Activated CD8-positive, alpha-beta memory T cell treated with anti-CD3 and anti-CD28 coated beads, Interleukin-2, amount 50 U/mL, for 1 hour (primary cell): Measurements from ENCODE around the gene THRSP.
A peak's percentile ranks its signal among the peaks of the same experiment; 100 is the strongest.
"Not testable (repeated sequence)": the region's sequence is repeated elsewhere in the genome, so short reads cannot be mapped to it uniquely, and the experiment has no call there.

Experiments used
- DNase-seq: peaks from one replicate; pipeline ENCODE4 v3.0.0-alpha.2; 2020; ENCODE audit errors: extremely low read depth

THRSP gene

DNA sequence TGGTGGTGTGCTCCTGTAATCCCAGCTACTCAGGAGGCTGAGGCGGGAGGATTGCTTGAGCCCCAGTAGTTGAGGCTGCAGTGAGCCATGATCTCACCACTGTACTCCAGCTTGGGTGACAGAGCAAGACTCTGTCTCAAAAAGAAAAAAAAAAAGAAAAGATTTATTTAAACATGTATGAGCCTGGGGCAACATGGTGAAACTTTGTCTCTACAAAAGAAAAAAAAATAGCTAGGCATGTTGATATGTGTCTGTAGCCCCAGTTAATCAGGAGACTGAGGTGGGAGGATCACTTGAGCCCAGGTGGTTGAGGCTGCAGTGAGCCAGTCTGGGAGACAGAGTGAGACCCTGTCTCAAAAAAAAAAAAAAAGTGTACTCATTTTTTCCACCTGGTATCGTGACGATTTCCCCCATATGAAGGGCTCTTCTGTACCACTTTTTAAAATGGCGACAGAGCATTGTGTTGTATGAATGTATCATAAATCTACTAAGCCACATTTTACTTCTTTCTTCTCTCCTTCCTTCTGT lies 24.2 kb upstream of the THRSP start:
- no peak for DNase-seq

DNA sequence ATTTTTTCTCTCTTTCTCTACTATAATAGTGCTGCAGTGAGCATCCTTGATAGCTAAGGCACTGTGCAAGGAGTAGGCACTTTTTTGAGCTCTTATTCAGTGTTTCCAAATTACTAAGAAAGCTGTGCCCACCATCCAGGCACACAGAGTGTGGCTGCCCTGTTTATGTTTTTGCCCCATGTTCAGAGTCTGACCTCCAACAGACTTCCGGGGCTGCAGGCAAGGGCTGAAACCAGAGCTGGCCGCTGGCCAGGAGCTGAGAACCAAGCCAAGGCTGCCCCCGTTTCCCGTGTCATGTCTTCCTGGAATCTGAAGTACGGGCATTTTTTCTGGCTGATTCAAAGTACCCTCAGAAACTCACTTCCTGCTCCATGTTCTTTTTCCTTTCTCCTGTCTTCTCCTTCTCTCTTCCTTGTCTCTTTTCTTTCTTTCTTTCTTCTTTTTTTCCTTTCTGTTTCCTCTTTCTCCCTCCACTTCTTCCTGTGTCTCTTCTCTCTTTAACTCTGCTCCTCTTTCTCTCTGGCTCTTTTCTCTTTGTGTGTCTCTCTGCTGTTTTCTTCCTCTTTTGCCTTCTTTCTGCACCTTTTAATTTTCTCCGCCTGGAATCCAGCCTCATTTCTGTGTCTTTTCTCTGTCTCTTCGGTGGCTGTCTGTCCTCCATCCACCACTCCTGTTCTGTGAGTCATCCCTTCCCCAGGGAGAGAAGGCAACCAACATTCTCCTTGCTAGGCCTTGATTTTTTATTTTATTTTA lies 23.6 kb upstream of the THRSP start:
- no peak for DNase-seq

DNA sequence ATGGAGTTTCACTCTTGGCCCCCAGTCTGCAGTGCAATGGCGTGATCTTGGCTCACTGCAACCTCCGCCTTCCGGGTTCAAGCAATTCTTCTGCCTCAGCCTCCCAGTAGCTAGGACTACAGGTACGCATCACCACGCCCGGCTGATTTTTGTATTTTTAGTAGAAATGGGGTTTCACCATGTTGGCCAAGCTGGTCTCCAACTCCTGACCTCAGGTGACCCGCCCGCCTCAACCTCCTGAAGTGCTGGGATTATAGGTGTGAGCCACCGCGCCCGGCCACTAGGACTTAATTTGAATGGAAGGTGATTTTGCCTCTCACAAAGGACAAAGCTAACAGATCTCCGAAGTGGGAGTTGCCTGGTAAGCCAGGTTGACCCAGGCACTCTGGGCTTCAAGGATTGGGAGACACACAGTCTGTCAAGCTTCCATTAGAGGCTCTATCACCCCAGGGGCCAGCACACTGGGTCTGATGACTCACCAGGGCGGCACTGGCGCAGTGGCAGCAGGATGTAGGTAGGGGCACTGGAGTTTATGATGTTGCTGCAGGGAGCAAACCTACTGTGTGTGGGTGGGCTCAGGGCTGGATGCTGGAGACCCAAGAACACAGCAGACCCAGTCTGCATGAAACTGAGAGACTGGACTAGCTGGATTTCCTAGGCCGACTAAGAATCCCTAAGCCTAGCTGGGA lies 22.8 kb upstream of the THRSP start:
- no peak for DNase-seq

DNA sequence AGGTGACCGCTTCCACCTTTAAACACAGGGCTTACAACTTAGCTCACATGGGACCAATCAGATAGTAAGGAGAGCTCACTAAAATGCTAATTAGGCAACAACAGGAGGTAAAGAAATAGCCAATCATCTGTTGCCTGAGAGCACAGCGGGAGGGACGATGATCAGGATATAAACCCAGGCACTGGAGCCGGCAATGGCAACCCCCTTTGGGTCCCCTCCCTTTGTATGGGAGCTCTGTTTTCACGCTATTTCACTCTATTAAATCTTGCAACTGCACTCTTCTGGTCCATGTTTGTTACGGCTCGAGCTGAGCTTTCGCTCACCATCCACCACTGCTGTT lies 22.3 kb upstream of the THRSP start:
- not testable (repeated sequence) for DNase-seq

DNA sequence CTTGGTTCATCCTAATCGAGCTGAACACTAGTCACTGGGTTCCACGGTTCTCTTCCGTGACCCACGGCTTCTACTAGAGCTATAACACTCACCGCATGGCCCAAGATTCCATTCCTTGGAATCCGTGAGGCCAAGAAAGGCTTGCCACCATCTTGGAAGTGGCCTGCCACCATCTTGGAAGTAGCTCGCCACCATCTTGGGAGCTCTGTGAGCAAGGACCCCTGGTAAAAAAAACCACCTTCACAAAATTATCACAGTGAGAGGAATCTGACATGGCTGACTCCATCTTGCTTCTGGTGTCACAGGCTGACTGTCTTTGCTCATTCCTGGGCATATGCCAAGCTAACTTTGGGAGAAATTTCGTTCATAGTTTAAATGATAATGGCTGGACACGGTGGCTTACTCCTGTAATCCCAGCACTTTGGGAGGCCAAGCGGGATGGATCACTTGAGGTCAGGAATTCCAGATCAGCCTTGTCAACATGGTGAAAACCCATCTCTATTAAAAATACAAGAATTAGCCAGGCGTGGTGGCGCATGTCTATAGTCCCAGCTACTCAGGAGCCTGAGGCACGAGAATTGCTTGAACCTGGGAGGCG lies 21.7 kb upstream of the THRSP start:
- no peak for DNase-seq

DNA sequence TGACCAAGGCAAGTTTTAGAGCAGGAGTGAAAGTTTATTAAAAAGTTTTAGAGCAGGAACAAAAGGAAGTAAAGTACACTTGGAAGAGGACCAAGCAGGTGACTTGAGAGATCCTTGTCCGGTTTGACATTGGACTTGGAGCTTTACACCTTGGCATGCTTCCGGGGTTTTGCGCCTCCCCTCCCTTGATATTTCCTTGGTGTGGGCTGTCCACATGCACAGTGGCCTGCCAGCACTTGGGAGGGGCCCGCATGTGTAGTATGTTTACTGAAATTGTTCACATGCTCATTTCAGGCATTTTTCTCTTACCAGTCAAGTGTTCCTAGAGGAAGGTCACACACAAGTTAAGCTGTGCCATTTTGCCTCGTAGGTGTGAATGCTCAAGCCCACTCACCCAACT lies 19.0 kb upstream of the THRSP start:
- no peak for DNase-seq

DNA sequence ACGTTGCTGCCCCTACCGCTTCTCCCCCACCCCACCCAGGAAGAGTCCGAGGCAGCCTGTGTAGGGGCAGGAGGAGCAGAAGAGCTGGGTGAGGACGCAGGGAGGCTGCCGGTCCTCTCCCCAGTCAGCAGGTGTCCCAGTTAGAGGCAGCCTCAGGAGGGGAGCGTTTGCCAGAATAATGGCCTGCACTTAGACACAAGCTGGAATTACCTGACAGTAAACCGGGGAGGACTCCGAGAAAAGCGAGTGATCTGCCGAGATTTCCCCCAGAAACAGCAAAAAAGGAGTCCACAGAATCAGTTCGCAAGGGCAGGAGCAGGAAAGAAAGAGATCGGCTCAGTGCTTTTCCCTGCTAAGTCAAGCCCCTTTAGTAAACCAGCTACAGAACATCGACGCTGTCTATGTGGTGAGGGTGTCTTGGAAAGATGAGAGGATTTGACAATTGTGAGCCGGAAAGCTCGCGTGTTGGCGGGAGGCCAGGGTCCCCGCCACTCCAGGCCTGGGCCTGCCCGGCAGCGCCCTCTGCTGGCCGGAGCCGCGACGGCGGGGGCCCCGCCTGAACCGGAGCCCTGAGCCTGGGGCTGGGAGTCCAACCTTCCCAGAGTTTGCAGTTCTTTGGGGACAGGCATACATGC lies 17.7 kb upstream of the THRSP start:
- peak; percentile 16 for DNase-seq

DNA sequence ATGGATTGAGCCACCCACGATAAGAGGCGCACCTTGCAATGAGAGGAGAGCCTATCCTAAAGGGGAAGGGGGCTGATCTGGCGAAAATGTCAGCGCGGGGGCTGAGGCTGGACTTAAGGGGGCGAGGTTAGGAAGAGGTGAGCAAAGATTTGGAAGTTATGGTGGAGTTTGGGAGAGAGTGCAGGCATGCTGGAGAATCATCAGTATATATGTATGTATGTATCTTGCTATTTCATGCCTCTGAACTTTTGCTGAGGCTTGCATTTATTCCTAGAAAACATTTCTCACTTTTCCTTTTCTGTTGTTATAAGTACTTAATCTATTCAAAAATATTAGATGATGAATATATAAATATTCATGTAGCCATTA lies 17.2 kb upstream of the THRSP start:
- DNase-seq, result no peak

DNA sequence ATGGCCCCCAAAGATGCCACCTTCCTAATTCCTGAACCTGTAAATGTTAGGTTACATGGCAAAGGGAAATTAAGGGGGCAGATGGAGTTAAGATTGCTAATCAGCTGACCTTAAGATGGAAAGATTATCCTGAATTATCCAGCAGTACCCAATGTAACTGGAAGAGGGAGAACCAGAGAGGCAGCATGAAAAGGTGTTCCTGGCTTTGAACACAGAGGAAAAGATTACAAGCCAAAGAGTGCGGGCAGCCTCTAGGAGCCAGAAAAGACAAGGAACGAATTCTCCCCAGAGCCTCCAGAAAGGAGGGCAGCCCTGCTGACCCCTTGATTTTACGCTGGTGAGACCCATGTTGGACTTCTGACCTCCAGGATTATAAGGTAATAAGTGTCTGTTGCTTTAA lies 15.1 kb upstream of the THRSP start:
- DNase-seq, result no peak

DNA sequence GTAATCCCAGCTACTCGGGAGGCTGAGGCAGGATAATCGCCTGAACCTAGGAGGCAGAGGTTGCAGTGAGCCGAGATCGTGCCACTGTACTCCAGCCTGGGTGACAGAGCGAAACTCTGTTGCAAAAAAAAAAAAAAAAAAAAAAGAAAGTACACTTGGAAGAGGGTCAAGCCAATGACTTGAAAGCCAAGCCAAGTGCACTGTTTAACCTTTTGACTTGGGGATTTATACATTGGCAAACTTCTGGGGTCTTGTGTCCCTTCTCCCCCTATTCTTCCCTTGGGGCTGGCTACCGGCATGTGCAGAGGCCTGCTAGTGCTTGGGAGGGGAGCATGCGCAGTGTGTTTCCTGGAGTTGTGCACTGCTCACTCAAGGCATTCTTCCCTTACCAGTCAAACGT lies 14.3 kb upstream of the THRSP start:
- no peak for DNase-seq

DNA sequence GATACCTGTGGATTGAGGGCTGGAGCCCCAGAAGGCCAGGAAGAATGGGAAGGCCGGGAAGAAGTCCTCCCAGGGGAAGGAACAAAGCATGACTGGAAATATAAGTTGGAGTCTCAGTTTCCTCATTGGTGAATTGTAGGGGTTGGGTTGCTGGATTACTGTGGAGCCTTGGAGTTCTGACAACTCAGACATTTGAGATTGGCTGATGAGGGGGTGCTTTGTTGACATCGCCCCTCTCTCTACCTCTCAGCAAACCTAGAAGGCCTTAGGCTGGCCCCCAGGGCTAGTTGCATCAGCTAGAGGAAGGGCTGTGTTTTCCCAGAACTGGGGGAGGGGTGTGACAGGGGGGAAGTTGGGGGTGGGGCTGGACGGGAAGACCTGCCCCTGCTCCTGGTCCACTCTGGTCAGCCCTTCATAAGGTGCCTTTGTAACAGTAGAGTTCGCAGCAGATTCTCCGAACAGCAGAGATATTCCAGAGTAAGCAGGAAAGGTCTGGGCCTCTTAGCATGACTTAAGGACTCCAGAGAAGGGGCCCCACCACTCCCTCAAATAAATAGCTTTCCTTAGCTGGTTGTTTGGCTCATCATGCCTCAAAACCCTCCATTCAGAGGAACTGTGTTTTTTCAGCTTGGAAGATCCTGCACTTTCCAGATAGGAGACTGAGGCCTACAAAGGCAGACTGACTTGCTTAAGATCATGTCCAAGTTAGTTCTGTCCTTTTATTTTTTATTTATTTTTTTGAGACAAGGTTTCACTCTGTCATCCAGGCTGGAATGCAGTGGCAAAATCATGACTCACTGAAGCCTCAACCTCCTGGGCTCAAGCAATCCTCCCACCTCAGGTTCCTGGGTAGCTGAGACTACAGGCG lies 12.5 kb upstream of the THRSP start:
- no peak for DNase-seq

DNA sequence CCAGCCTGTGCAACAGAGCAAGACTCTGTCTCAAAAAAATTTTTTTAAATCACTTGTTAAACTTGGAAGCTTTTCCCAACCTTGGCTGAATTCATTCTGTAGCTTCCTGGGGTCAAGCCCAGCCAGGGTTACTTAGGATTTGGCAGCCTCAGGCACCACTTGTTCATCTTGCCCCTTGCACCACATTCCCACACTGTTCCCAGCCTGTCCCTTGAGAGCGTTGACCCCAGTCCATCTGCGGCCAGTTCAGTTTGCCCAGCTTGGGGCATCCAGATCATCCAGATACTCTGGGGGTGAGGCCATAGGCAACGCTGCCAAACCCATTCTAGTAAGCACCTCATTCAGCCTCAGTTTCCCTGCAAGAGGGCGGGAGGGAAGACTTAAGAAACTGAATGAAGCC lies 8.7 kb upstream of the THRSP start:
- DNase-seq, result no peak

DNA sequence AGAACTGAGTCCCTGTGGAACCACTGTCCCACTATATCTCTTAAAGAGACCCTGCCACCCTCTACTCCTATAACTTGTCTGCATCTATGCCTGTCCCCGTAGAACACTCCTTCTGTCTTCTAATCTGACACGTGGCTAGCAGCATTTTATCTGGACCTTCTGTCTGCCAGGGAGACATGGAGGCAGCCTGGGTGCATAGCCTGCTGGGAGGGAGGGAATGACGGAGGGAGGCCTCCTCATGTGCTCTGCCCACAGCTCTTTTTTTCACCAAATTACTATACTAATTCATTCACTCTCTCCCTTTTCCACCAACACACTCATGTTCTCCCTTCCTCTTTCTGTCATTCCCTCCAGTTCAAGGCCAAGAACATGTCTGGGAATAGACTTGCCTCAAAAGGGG lies 7.6 kb upstream of the THRSP start:
- no peak for DNase-seq

DNA sequence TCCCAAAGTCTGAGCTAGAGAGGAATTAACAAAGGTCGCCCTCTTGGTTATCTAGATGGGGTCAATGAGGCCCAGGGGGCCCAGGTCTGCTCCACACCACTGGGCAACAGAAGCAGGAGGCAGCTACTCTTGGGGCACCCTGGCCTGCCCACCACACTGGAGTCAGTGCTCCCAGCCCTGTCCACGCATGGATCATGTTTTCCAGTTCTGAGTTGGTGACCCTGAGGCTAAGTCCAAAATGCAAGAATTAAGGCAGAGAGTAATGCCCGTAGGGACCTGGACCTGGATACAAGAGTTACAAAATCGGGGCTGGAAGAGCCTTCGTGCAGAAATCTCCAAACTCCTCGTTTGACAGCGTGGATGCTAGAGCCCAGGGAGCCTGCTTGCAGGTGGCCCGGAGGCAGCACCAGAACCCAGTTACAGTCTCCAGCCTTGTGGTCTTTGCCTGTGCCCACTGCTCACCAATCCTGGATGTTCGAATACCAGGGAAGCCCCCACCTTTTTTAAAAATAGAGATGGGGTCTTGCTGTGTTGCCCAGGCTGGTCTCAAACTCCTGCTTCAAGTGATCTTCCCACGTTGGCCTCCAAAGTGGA lies 6.1 kb upstream of the THRSP start:
- DNase-seq, result no peak

DNA sequence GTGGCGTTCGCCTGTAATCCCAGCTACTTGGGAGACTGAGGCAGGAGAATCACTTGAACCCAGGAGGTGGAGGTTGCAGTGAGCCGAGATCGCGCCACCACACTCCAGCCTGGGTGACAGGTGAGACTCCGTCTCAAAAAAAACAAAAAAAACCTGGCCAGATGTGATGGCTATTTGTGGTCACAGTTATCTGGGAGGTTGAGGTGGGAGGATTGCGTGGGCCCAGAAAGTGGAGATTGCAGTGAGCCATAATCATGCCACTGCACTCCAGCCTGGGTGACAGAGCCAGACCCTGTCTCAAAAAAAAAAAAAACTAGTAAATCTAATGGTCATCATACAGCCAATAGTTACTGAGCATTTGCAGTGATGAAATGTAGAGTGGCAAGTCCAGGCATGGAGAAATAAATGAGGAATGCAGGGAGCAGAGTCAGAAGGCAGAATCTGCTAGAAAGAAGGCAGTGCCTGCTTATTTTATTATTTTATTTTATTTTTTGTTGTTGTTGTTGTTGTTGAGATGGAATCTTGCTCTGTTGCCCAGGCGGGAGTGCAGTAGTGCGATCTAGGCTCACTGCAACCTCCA lies 3.8 kb upstream of the THRSP start:
- DNase-seq, result not testable (repeated sequence)

DNA sequence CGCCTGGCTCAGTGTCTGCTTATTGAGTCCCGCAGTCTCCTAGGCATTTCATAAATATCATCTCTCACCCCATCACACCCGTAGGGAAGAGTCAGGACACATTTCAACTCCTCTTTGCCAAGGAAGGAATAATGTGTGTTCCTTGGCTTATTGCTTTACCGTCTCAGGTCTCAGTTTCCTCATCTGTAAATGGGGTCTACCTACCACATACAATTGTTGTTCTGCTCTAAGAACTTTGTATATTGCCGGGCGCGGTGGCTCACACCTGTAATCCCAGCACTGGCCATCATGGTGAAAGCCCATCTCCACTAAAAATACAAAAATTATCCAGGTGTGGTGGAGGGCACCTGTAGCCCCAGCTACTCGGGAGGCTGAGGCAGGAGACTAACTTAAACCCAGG lies 3.1 kb upstream of the THRSP start:
- no peak for DNase-seq

DNA sequence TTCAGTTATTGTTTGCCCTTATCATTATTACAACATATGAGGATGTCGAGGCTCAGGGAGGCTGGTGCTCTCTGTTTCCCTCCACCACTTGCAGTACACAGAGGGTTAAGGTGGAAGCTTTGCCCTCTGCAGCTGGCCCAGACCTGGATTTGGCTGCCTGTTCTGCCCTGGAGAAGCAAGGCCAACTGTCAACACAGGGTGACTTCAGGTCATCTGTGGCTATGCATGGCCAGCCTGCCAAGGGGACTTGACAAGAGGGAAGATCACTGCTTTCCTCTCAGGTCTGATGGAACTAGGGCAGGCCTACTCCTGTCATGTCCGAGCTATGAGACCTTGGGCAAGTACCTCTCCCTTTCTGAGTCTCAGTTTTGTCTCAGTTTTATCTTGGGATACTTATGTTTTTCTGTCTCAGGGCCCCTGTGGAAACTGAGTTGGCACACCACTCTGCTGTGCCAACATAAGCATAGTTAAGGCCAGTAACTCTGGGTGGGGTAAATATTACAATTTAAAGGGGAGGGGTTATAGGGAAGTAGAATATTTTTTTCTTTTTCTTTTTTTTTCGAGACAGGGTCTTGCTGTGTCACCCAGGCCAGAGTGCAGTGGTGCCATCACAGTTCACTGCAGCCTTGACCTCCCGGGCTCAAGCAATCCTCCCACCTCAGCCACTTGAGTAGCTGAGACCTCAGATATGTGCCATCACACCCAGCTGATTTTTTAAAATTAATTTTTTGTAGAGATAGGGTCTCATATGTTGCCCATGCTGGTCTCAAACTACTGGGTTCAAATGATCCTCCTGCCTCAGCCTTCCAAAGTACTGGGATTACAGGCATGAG lies 2.4 kb upstream of the THRSP start:
- DNase-seq, result no peak

DNA sequence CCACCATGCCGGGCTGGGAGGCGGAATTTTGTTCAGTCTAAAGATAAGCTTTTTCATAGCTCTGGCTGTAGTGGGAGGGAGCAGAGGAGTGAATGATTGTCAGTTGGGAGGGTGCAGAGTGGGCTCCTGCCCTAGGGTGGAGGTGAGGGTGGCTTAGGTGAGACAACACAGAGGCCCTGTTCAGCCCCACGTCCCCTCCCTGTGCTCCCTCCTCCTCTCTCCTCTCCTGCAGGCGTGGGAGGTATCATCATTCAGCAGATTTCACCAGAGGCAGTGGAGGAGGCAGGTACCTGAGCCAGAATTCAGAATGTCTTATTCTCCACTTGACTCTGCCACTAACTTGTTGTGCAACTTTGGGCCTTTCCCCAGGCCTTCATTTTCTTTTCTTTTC lies 1.7 kb upstream of the THRSP start:
- no peak for DNase-seq

DNA sequence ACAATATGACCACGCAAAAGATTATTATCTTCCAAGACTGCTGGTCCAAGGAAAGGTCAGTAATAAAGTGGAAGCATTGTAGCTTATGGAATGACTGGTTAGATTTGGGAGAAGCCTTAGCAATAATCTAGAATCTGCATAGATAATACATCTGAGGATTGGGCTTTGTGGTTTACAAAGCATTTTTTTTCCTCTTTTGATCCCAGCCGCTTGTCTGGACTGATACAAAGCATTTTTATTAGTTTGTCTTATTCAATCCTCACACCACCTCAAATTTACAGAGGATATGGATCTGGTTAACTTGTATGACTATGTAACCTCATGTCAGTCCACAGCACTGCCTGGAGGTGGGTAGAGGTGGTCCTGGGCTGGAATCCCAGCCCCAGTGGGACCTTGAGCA lies 990 bp upstream of the THRSP start:
- DNase-seq, result no peak

DNA sequence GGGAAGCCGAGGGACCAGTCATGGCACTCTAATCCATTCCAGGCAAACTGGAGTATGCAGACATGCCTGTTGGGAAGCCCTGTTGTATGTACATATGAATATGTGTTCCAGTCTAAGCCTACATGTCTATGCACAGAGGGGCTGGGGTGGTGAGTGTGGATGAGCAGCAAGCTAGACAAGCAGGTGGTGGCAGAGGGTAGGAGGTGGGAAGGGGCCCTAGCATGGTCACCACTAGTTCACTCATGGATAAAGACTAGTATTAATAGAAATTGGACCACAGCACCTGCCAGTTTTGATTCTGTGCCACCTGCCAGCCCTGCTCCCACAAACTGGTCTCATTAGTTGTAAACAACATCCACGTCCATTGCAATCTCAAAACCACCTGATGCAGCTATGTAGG lies 1.5 kb downstream of the THRSP start:
- no peak for DNase-seq
